CD14-positive monocyte (primary cell): ENCODE measurements around the gene FAM227B. TPM values are rescaled to one million over a fixed set of nuclear protein-coding genes. Genes with fewer than 3 reads are reported as not detected.

ENCODE experiments used
- DNase-seq, 3 donors: peaks; one replicate each; pipeline ENCODE4 v3.0.0-alpha.2; 2011 to 2022
- H2AFZ ChIP-seq: 2 replicates; pipeline ENCODE4 v1.6.0; 2012; ENCODE audit warnings: mild to moderate bottlenecking, low read depth, low read length, inconsistent platforms; ENCODE audit not compliant: insufficient read depth, poor library complexity, severe bottlenecking
- H3K27ac ChIP-seq, 2 donors: 1 replicate in 1 of 2; 2 replicates in 1 of 2; pipeline ENCODE4 v1.5.1; 2012 to 2013; ENCODE audit warnings: low read length in 2 of 2, control low read depth in 1 of 2, inconsistent platforms in 1 of 2, low read depth in 1 of 2, mild to moderate bottlenecking in 1 of 2
- H3K27me3 ChIP-seq, 2 donors: one replicate each; pipeline versions ENCODE4 v1.6.0 to v1.6.1; 2011 to 2013; ENCODE audit warnings: low read length in 2 of 2; ENCODE audit not compliant: control insufficient read depth in 2 of 2, insufficient read depth in 2 of 2
- H3K36me3 ChIP-seq, 2 donors: replicated peaks in 1 of 2; 1 replicate in 1 of 2; 2 replicates in 1 of 2; pipeline versions ENCODE4 v1.5.1 to v1.6.1; 2012 to 2013; ENCODE audit warnings: low read length in 2 of 2, control low read depth in 1 of 2, inconsistent platforms in 1 of 2, mild to moderate bottlenecking in 1 of 2; ENCODE audit not compliant: insufficient read depth in 2 of 2, control insufficient read depth in 1 of 2
- H3K4me1 ChIP-seq, 2 donors: 1 replicate in 1 of 2; 2 replicates in 1 of 2; pipeline versions ENCODE4 v1.5.1 to v1.6.1; 2012 to 2013; ENCODE audit warnings: low read length in 2 of 2, control low read depth in 1 of 2, inconsistent platforms in 1 of 2, mild to moderate bottlenecking in 1 of 2, moderate library complexity in 1 of 2; ENCODE audit not compliant: insufficient read depth in 2 of 2, control insufficient read depth in 1 of 2
- H3K4me2 ChIP-seq: replicated peaks from 2 replicates; pipeline ENCODE3; 2012; ENCODE audit warnings: low read length, moderate library complexity, mild to moderate bottlenecking; ENCODE audit not compliant: poor library complexity, severe bottlenecking; ENCODE audit errors: extremely low read depth
- H3K4me3 ChIP-seq, 3 experiments: fragments of 200-600 bp in 1 of 3; sonication (generic) in 1 of 3; replicated peaks in 1 of 3; 1 replicate in 2 of 3; 2 replicates in 1 of 3; pipeline ENCODE4 v1.5.1; 2011 to 2013; ENCODE audit warnings: low read length in 3 of 3, mild to moderate bottlenecking in 3 of 3, control low read depth in 2 of 3, low read depth in 2 of 3, inconsistent platforms in 1 of 3, moderate library complexity in 1 of 3
- H3K79me2 ChIP-seq: 2 replicates; pipeline ENCODE4 v1.6.0; 2012; ENCODE audit warnings: mild to moderate bottlenecking, control low read depth, inconsistent platforms, low read length, moderate library complexity; ENCODE audit not compliant: insufficient read depth
- H3K9ac ChIP-seq: 2 replicates; pipeline ENCODE4 v1.6.0; 2017; ENCODE audit warnings: low read length, mild to moderate bottlenecking; ENCODE audit not compliant: insufficient read depth, poor library complexity, severe bottlenecking
- H3K9me3 ChIP-seq, 2 donors: replicated peaks in 1 of 2; 1 replicate in 1 of 2; 2 replicates in 1 of 2; pipeline versions ENCODE4 v1.5.1 to v1.6.1; 2012 to 2013; ENCODE audit warnings: low read length in 2 of 2, control low read depth in 1 of 2; ENCODE audit not compliant: control insufficient read depth in 1 of 2, insufficient read depth in 1 of 2
- H4K20me1 ChIP-seq: 2 replicates; pipeline ENCODE4 v1.6.0; 2012; ENCODE audit warnings: mild to moderate bottlenecking, low read length, control low read depth, moderate library complexity; ENCODE audit not compliant: insufficient read depth
- H3K27ac Mint-ChIP-seq, 7 donors: one replicate each; pipeline ENCODE4 v1.8.0; 2020; ENCODE audit warnings: mild to moderate bottlenecking in 7 of 7, mixed read lengths in 7 of 7, moderate library complexity in 6 of 7, inconsistent platforms in 2 of 7
- H3K27me3 Mint-ChIP-seq, 3 donors: one replicate each; pipeline ENCODE4 v1.8.0; 2021 to 2022; ENCODE audit warnings: low read depth in 3 of 3, mild to moderate bottlenecking in 3 of 3, mixed read lengths in 3 of 3, moderate library complexity in 3 of 3, inconsistent platforms in 1 of 3
- H3K36me3 Mint-ChIP-seq, 2 donors: one replicate each; pipeline ENCODE4 v1.8.0; 2020; ENCODE audit warnings: mixed read lengths in 2 of 2, inconsistent platforms in 1 of 2, mild to moderate bottlenecking in 1 of 2
- H3K4me1 Mint-ChIP-seq: one replicate; pipeline ENCODE4 v1.8.0; 2020; ENCODE audit warnings: mild to moderate bottlenecking, mixed read lengths
- H3K4me3 Mint-ChIP-seq, 2 donors: one replicate each; pipeline ENCODE4 v1.8.0; 2020; ENCODE audit warnings: mild to moderate bottlenecking in 2 of 2, mixed read lengths in 2 of 2, moderate library complexity in 1 of 2
- H3K9me3 Mint-ChIP-seq, 7 donors: one replicate each; pipeline ENCODE4 v1.8.0; 2020 to 2022; ENCODE audit warnings: mixed read lengths in 7 of 7, mild to moderate bottlenecking in 6 of 7, moderate library complexity in 6 of 7, inconsistent platforms in 2 of 7
- WGBS: methylation state at CpG from one replicate; pipeline ENCODE4 v1.1.5; 2013; ENCODE audit warnings: missing lambda C conversion rate; ENCODE audit not compliant: insufficient coverage; 5-methylcytosine and 5-hydroxymethylcytosine counted together
- intact Hi-C, 2 donors: fragments of 100-400 bp; cut with micrococcal nuclease; formaldehyde crosslinking; loops; one replicate each; pipeline versions ENCODE4 v1.15.0 to v1.15.1; 2023
- polyA plus RNA-seq, 3 donors: library from polyadenylated mRNA; depleted of rRNA in 1 of 3; unstranded in 2 of 3; stranded (reverse) in 1 of 3; fragments of 300-500 nt in 2 of 3; fragments of >200 nt in 1 of 3; fragmentation: Illumina TruSeq in 2 of 3; gene quantifications; 1 replicate in 2 of 3; 2 replicates in 1 of 3; pipeline ENCODE4 v1.2.3, GENCODE V29; 2012 to 2021
- TF ChIP-seq, protein P1 (sequence below): fragments of 200-600 bp; IDR thresholded peaks from one replicate; pipeline ENCODE4 v1.8.0; 2022; ENCODE audit warnings: antibody characterized with exemption, mild to moderate bottlenecking

FAM227B gene
- polyA plus RNA-seq, 3 donors = 0.28 to 0.72 (median 0.49) TPM

DNA sequence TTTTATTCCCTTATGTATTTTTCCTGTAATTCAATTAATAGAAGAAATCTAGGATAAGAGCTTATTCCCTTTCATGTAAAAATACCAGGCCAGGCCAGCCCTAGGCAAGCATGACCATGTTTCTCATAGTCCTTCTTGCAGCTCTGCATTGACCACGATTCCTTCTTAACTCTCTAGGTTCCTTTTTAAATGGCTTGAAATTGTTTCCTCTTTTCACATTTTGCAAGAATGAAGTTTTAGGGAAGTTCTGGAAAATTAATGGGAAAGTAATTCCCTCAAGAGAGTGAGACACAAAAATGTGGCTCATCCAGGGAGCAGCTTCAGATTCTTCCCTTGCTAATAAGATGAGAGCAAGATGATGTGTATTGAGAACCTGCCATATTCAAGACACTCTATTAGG lies 314.1 kb downstream of the FAM227B start:
- Mint-ChIP-seq H3K36me3 (peaks cover 48 to 55% of the 10 kb centered on the region in 2 donors), H3K27ac (no peak overlapping the region), H3K4me3 (no peak overlapping the region), H3K9me3 (no peaks in the 10 kb centered on the region), H3K27me3 (no peaks in the 10 kb centered on the region), H3K4me1 (peaks cover 8% of the 10 kb centered on the region)
- no peaks in the 10 kb centered on the region for H3K4me1 ChIP-seq
- no CpG with 5 or more reads among the region's 1 CpG for WGBS
- H3K36me3 ChIP-seq = peaks cover 11 to 41% of the 10 kb centered on the region in 2 donors
- no peak overlapping the region for H2AFZ ChIP-seq
- TF ChIP-seq, protein P1, sequence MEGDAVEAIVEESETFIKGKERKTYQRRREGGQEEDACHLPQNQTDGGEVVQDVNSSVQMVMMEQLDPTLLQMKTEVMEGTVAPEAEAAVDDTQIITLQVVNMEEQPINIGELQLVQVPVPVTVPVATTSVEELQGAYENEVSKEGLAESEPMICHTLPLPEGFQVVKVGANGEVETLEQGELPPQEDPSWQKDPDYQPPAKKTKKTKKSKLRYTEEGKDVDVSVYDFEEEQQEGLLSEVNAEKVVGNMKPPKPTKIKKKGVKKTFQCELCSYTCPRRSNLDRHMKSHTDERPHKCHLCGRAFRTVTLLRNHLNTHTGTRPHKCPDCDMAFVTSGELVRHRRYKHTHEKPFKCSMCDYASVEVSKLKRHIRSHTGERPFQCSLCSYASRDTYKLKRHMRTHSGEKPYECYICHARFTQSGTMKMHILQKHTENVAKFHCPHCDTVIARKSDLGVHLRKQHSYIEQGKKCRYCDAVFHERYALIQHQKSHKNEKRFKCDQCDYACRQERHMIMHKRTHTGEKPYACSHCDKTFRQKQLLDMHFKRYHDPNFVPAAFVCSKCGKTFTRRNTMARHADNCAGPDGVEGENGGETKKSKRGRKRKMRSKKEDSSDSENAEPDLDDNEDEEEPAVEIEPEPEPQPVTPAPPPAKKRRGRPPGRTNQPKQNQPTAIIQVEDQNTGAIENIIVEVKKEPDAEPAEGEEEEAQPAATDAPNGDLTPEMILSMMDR = no peak
- intact Hi-C loops = no loop called here
- H3K4me2 ChIP-seq = no peak overlapping the region
- no peaks in the 10 kb centered on the region for H3K9me3 ChIP-seq
- no peaks in the 10 kb centered on the region for H4K20me1 ChIP-seq
- H3K9ac ChIP-seq = no peak overlapping the region
- DNase-seq = no peak
- no peaks in the 10 kb centered on the region for H3K79me2 ChIP-seq
- H3K4me3 ChIP-seq = no peak overlapping the region
- no peak overlapping the region for H3K27ac ChIP-seq
- no peaks in the 10 kb centered on the region for H3K27me3 ChIP-seq

DNA sequence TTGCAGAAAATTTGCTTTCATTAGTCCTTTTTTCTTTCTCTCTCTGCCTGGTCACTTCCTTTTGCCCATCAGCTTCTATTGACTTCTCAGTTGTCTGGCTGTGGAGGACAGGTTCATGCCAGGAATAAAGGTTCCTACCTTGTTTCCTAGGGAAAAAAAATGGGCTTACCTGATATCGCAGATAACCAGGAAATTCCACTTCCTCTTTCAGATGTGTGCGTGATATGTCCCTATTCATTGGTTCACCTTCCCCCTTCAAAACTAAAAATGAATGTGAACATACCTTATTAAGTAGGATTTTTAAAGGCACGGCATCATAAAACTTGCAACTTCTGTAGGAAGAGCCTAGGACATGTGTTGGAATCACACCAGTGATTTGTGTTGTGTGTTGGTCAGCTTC lies 317.6 kb downstream of the FAM227B start:
- H3K4me3 Mint-ChIP-seq = no peak overlapping the region
- peaks cover 50 to 64% of the 10 kb centered on the region in 2 donors for H3K36me3 Mint-ChIP-seq
- H3K9me3 ChIP-seq = no peaks in the 10 kb centered on the region
- H3K27ac Mint-ChIP-seq = no peak overlapping the region
- H3K27ac ChIP-seq = no peak overlapping the region
- WGBS = no CpG with 5 or more reads among the region's 3 CpGs
- peaks cover 2% of the 10 kb centered on the region for H3K79me2 ChIP-seq
- H3K4me2 ChIP-seq = no peak overlapping the region
- no peaks in the 10 kb centered on the region for H3K4me1 ChIP-seq
- no peak overlapping the region for H3K4me3 ChIP-seq
- no peak for DNase-seq
- no peaks in the 10 kb centered on the region for H3K27me3 ChIP-seq
- peaks cover 8% of the 10 kb centered on the region for H3K4me1 Mint-ChIP-seq
- TF ChIP-seq, protein P1 = no peak
- intact Hi-C loops = no loop called here
- peaks cover 0 to 12% (median 5%) of the 10 kb centered on the region in 7 donors for H3K9me3 Mint-ChIP-seq
- H4K20me1 ChIP-seq = no peaks in the 10 kb centered on the region
- no peaks in the 10 kb centered on the region for H3K27me3 Mint-ChIP-seq
- H3K9ac ChIP-seq = no peak overlapping the region
- peaks cover 13 to 40% of the 10 kb centered on the region in 2 donors for H3K36me3 ChIP-seq
- no peak overlapping the region for H2AFZ ChIP-seq
